MM.1S (cell line): Measurements from ENCODE around the gene COLEC11.
"Not testable (repeated sequence)": the region's sequence is repeated elsewhere in the genome, so short reads cannot be mapped to it uniquely, and the experiment has no call there.

Experiments used
- EZH2 ChIP-seq: fragments of 300-600 bp; sonication (generic); optimal IDR thresholded peaks from 2 replicates; pipeline ENCODE3; 2017; ENCODE audit warnings: low read depth, mild to moderate bottlenecking, antibody characterized with exemption, low read length, mixed read lengths
- EZH2phosphoT487 ChIP-seq: fragments of 300-600 bp; sonication (generic); IDR thresholded peaks from 2 replicates; pipeline ENCODE4 v1.6.1; 2018; ENCODE audit warnings: antibody characterized with exemption, low read length
- TF ChIP-seq, protein P1 (sequence below): fragments of 300-600 bp; sonication (generic); IDR thresholded peaks from 2 replicates; pipeline ENCODE4 v1.5.1; 2016; ENCODE audit warnings: antibody characterized with exemption, low read length, mixed read lengths

DNA sequence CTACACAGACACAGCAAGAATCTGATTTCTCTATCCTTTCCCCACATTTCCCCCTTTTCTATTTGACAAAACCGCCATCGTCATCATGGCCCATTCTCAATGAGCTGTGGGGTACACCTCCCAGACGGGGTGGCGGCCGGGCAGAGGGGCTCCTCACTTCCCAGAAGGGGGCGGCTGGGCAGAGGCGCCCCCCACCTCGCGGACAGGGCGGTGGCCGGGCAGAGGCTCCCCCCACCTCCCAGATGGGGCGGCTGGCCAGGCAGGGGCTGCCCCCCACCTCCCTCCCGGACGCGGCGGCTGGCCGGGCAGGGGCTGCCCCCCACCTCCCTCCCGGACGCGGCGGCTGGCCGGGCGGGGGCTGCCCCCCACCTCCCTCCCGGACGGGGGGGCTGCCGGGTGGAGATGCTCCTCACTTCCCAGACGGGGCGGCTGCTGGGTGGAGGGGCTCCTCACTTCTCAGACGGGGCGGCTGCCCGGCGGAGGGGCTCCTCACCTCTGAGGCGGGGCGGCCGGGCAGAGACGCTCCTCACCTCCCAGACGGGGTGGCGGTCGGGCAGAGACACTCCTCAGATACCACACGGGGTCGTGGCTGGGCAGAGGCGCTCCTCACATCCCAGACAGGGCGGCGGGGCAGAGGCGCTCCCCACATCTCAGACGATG lies 20.8 kb downstream of the COLEC11 start:
- not testable (repeated sequence) for TF ChIP-seq EZH2phosphoT487, EZH2
- TF ChIP-seq, protein P1, sequence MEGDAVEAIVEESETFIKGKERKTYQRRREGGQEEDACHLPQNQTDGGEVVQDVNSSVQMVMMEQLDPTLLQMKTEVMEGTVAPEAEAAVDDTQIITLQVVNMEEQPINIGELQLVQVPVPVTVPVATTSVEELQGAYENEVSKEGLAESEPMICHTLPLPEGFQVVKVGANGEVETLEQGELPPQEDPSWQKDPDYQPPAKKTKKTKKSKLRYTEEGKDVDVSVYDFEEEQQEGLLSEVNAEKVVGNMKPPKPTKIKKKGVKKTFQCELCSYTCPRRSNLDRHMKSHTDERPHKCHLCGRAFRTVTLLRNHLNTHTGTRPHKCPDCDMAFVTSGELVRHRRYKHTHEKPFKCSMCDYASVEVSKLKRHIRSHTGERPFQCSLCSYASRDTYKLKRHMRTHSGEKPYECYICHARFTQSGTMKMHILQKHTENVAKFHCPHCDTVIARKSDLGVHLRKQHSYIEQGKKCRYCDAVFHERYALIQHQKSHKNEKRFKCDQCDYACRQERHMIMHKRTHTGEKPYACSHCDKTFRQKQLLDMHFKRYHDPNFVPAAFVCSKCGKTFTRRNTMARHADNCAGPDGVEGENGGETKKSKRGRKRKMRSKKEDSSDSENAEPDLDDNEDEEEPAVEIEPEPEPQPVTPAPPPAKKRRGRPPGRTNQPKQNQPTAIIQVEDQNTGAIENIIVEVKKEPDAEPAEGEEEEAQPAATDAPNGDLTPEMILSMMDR: not testable (repeated sequence)
